DND-41 (cell line): ENCODE measurements around the gene RBM19.
A peak's percentile ranks its signal among the peaks of the same experiment; 100 is the strongest.

Source experiments
- ATAC-seq: fragments of 200-7000 bp; cut with Tn5 transposase; 3 replicates; pipeline ENCODE4 v1.9.1; 2021; ENCODE audit warnings: low read depth; ENCODE audit not compliant: insufficient read depth
- DNase-seq: peaks from one replicate; pipeline ENCODE4 v3.0.0-alpha.2; 2020
- H2AFZ ChIP-seq: 2 replicates; pipeline ENCODE4 v1.6.0; 2012; ENCODE audit warnings: low read depth, low read length
- H3K27ac ChIP-seq: 2 replicates; pipeline ENCODE4 v1.5.1; 2012; ENCODE audit warnings: low read length, inconsistent platforms
- H3K27me3 ChIP-seq: fragments of 200-600 bp; sonication (generic); 2 replicates; pipeline ENCODE4 v1.6.0; 2012; ENCODE audit warnings: low read length, mild to moderate bottlenecking, inconsistent platforms; ENCODE audit not compliant: insufficient read depth, poor library complexity
- H3K36me3 ChIP-seq: 2 replicates; pipeline ENCODE4 v1.5.1; 2012; ENCODE audit warnings: low read length, inconsistent platforms; ENCODE audit not compliant: insufficient read depth
- H3K4me1 ChIP-seq: 2 replicates; pipeline ENCODE4 v1.5.1; 2012; ENCODE audit warnings: mild to moderate bottlenecking, low read length; ENCODE audit not compliant: insufficient read depth
- H3K4me2 ChIP-seq: 2 replicates; pipeline ENCODE4 v1.6.0; 2012; ENCODE audit warnings: mild to moderate bottlenecking, moderate library complexity, low read length, inconsistent platforms; ENCODE audit not compliant: insufficient read depth
- H3K4me3 ChIP-seq, 2 experiments: fragments of 200-600 bp in 1 of 2; shearing (Covaris generic) in 1 of 2; 2 replicates each; pipeline ENCODE4 v1.5.1; 2012 to 2016; ENCODE audit warnings: inconsistent platforms in 2 of 2, low read length in 2 of 2, mild to moderate bottlenecking in 2 of 2, low read depth in 1 of 2, moderate library complexity in 1 of 2
- H3K79me2 ChIP-seq: 2 replicates; pipeline ENCODE4 v1.6.0; 2012; ENCODE audit warnings: low read length, inconsistent platforms; ENCODE audit not compliant: insufficient read depth
- H3K9ac ChIP-seq: 2 replicates; pipeline ENCODE4 v1.6.0; 2012; ENCODE audit warnings: low read depth, mild to moderate bottlenecking, inconsistent platforms, low read length, moderate library complexity
- H3K9me3 ChIP-seq: 2 replicates; pipeline ENCODE4 v1.5.1; 2012; ENCODE audit warnings: low read length, moderate library complexity, mild to moderate bottlenecking, inconsistent platforms; ENCODE audit not compliant: insufficient read depth, severe bottlenecking
- H4K20me1 ChIP-seq: 2 replicates; pipeline ENCODE4 v1.6.0; 2012; ENCODE audit warnings: low read length; ENCODE audit not compliant: insufficient read depth
- EZH2 ChIP-seq: IDR thresholded peaks from 3 replicates; pipeline ENCODE4 v1.6.1; 2012; ENCODE audit warnings: borderline replicate concordance, low read depth, mild to moderate bottlenecking, moderate library complexity, low read length, inconsistent platforms; ENCODE audit not compliant: severe bottlenecking
- TF ChIP-seq, protein P1 (sequence below): IDR thresholded peaks from 2 replicates; pipeline ENCODE4 v1.5.1; 2012; ENCODE audit warnings: borderline replicate concordance, low read length, moderate library complexity, mild to moderate bottlenecking; ENCODE audit not compliant: poor library complexity, severe bottlenecking; ENCODE audit errors: extremely low read depth

RBM19 gene

DNA sequence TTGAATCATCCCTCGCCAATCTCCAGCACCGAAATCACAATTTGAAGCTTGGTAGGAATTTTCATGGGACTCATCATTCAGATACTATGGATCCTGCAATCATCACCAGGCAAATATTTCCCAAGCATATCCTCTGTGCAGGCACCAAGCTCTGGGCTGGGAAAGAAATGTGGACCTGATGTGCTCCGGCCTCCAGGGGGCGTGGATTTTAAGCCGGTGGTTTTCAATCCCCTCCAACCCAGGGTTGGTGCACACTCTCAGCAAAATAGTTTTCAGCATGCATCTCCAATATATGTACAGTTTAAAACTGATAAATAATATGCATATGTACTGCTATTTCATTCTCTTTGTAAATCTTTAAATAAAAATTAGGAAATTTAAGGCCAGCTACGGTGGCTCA, 98.9 kb downstream of the RBM19 start:
- ATAC-seq (no peak), DNase-seq (no peak)
- no peak overlapping the region for H3K27ac ChIP-seq
- H4K20me1 ChIP-seq = peaks cover 21% of the 10 kb centered on the region
- H2AFZ ChIP-seq = no peak overlapping the region
- TF ChIP-seq, protein P1, sequence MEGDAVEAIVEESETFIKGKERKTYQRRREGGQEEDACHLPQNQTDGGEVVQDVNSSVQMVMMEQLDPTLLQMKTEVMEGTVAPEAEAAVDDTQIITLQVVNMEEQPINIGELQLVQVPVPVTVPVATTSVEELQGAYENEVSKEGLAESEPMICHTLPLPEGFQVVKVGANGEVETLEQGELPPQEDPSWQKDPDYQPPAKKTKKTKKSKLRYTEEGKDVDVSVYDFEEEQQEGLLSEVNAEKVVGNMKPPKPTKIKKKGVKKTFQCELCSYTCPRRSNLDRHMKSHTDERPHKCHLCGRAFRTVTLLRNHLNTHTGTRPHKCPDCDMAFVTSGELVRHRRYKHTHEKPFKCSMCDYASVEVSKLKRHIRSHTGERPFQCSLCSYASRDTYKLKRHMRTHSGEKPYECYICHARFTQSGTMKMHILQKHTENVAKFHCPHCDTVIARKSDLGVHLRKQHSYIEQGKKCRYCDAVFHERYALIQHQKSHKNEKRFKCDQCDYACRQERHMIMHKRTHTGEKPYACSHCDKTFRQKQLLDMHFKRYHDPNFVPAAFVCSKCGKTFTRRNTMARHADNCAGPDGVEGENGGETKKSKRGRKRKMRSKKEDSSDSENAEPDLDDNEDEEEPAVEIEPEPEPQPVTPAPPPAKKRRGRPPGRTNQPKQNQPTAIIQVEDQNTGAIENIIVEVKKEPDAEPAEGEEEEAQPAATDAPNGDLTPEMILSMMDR = peak; percentile 28
- no peak for TF ChIP-seq EZH2
- H3K36me3 ChIP-seq = 0 out of 2 replicates have a peak, but pooled peaks cover 5% of the 10 kb centered on the region
- H3K9ac ChIP-seq = no peak overlapping the region
- H3K79me2 ChIP-seq = no peaks in the 10 kb centered on the region
- H3K4me3 ChIP-seq = no peak overlapping the region
- H3K4me1 ChIP-seq = peaks cover 19% of the 10 kb centered on the region
- H3K9me3 ChIP-seq = no peaks in the 10 kb centered on the region
- H3K27me3 ChIP-seq = no peaks in the 10 kb centered on the region
- no peak overlapping the region for H3K4me2 ChIP-seq

DNA sequence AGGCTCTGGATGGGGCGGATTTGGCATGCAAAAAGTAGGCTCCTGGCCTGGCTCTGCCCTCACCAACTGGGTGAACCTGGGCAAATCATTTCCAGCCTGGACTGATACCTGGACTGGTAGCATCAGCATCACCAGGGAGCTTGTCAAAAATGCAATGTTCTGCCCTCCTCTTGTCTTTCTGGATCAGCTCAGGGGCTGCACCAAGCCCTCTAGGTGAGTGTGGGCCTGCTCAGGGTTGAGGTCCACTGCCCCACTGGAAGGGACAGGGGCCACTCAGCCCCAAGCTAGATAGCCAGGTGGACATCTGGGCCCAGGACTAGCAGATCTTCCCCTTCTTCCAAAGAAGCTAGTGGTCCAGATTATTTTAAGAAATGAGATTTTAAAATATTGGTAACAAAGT, 99.6 kb downstream of the RBM19 start:
- TF ChIP-seq, protein P1 = no peak
- TF ChIP-seq EZH2 = no peak
- Histone ChIP-seq H2AFZ (no peak overlapping the region), H3K4me1 (peaks cover 23% of the 10 kb centered on the region), H3K27ac (no peak overlapping the region), H3K36me3 (0 out of 2 replicates have a peak, but pooled peaks cover 5% of the 10 kb centered on the region), H3K27me3 (no peaks in the 10 kb centered on the region), H3K4me3 (no peak overlapping the region), H3K9ac (no peak overlapping the region), H3K79me2 (no peaks in the 10 kb centered on the region), H4K20me1 (peaks cover 25% of the 10 kb centered on the region), H3K9me3 (no peaks in the 10 kb centered on the region), H3K4me2 (no peak overlapping the region)
- ATAC-seq = no peak
- no peak for DNase-seq

DNA sequence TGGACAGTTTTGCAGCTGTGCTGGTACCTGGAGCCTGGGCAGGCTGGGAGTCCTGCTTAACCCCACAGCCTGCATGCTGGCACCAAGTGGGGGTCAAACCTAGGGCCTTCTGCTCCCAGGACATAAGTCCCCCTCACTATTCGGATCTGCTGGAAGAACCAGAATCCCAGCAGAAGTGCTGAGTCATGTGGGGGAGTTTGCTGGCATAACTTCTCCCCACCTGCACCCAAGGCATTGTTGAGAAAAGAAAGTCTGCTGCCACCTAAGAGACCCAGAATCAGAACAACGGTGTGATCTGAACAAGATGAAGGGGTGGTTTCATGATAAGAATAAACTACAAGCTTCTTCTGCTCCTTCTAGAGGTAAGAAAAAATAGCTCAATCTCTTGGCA, 102.7 kb downstream of the RBM19 start:
- no peaks in the 10 kb centered on the region for H3K79me2 ChIP-seq
- no peak for ATAC-seq
- H3K4me2 ChIP-seq = no peak overlapping the region
- TF ChIP-seq, protein P1 = no peak
- no peak for TF ChIP-seq EZH2
- H3K4me1 ChIP-seq = peaks cover 23% of the 10 kb centered on the region
- no peak for DNase-seq
- no peaks in the 10 kb centered on the region for H3K27me3 ChIP-seq
- peaks cover 6% of the 10 kb centered on the region; the same call in 1 of the 2 replicates for H3K36me3 ChIP-seq
- H3K27ac ChIP-seq = no peak overlapping the region
- H3K9ac ChIP-seq = no peak overlapping the region
- no peak overlapping the region for H2AFZ ChIP-seq
- H4K20me1 ChIP-seq = peaks cover 29% of the 10 kb centered on the region
- no peaks in the 10 kb centered on the region for H3K9me3 ChIP-seq
- no peak overlapping the region for H3K4me3 ChIP-seq
